Nephron progenitor cell (in vitro differentiated cells): ENCODE measurements around the gene TRIM36.

ENCODE experiments used
- DNase-seq: peaks from one replicate; pipeline ENCODE4 v3.0.0; 2021
- H3K27ac Mint-ChIP-seq: 2 replicates; pipeline ENCODE4 v1.8.0; 2021; ENCODE audit warnings: mild to moderate bottlenecking, moderate library complexity, mixed read lengths
- H3K27me3 Mint-ChIP-seq: 2 replicates; pipeline ENCODE4 v1.8.0; 2021; ENCODE audit warnings: mild to moderate bottlenecking, low read depth, mixed read lengths; ENCODE audit not compliant: poor library complexity
- H3K36me3 Mint-ChIP-seq: 2 replicates; pipeline ENCODE4 v1.8.0; 2021; ENCODE audit warnings: low read depth, mixed read lengths
- H3K4me1 Mint-ChIP-seq: 2 replicates; pipeline ENCODE4 v1.8.0; 2021; ENCODE audit warnings: mixed read lengths
- H3K4me3 Mint-ChIP-seq: 2 replicates; pipeline ENCODE4 v1.8.0; 2021; ENCODE audit warnings: mild to moderate bottlenecking, moderate library complexity, mixed read lengths
- H3K9me3 Mint-ChIP-seq: 2 replicates; pipeline ENCODE4 v1.8.0; 2021; ENCODE audit warnings: mild to moderate bottlenecking, moderate library complexity, mixed read lengths
- TF ChIP-seq, protein P1 (sequence below): fragments of 200-600 bp; sonication (generic); IDR thresholded peaks from 2 replicates; pipeline ENCODE4 v1.5.0; 2021; ENCODE audit warnings: antibody characterized with exemption

TRIM36 gene, protein sequence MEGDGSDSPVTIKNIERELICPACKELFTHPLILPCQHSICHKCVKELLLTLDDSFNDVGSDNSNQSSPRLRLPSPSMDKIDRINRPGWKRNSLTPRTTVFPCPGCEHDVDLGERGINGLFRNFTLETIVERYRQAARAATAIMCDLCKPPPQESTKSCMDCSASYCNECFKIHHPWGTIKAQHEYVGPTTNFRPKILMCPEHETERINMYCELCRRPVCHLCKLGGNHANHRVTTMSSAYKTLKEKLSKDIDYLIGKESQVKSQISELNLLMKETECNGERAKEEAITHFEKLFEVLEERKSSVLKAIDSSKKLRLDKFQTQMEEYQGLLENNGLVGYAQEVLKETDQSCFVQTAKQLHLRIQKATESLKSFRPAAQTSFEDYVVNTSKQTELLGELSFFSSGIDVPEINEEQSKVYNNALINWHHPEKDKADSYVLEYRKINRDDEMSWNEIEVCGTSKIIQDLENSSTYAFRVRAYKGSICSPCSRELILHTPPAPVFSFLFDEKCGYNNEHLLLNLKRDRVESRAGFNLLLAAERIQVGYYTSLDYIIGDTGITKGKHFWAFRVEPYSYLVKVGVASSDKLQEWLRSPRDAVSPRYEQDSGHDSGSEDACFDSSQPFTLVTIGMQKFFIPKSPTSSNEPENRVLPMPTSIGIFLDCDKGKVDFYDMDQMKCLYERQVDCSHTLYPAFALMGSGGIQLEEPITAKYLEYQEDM

DNA sequence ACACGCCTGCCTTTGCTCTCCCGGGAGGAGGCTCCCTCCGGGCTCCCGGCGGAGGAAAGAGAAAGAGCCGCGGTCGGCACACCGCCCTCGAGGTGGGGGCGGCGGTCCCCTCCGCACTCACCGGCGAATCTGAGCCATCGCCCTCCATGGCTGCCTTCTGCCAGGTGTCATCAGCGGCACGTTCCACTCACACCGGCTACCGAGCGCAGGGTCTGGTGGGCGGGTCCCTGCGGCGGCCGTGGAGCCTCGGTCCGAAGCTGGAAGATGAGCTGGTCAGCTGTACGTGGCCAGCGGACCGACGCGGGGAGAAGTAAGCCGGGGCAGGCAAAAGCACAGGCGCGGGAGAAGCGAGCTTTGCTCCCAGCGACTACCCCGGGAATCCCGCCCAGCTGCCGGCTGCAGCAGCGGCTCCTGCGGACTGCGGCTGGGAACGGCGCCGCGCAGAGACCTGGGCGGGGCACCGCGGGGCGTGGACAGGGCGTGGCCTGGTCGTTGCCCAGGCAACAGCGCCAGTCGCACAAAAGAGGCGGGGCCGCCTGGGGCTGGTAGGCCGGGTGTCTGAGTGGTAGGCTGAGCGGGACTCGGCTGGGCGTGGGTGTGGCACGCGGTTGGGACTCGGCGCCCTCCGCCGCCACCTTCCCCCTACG is at the start of gene TRIM36:
TRIM36 (minus strand) TSS at position 422 of the 647 bp plus-strand sequence; CDS start at position 148, 274 bp downstream.
- Mint-ChIP-seq H3K9me3 (peaks cover 40% of the 10 kb centered on the region), H3K4me3 (peak within 1 kb of the TSS; percentile 87), H3K36me3 (peaks cover 39% of the 10 kb centered on the region), H3K27me3 (peaks cover 54% of the 10 kb centered on the region), H3K27ac (no peak within 1 kb of the TSS), H3K4me1 (peaks cover 13% of the 10 kb centered on the region)
- DNase-seq: peak; percentile 98
- TF ChIP-seq, protein P1, sequence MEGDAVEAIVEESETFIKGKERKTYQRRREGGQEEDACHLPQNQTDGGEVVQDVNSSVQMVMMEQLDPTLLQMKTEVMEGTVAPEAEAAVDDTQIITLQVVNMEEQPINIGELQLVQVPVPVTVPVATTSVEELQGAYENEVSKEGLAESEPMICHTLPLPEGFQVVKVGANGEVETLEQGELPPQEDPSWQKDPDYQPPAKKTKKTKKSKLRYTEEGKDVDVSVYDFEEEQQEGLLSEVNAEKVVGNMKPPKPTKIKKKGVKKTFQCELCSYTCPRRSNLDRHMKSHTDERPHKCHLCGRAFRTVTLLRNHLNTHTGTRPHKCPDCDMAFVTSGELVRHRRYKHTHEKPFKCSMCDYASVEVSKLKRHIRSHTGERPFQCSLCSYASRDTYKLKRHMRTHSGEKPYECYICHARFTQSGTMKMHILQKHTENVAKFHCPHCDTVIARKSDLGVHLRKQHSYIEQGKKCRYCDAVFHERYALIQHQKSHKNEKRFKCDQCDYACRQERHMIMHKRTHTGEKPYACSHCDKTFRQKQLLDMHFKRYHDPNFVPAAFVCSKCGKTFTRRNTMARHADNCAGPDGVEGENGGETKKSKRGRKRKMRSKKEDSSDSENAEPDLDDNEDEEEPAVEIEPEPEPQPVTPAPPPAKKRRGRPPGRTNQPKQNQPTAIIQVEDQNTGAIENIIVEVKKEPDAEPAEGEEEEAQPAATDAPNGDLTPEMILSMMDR: no peak

DNA sequence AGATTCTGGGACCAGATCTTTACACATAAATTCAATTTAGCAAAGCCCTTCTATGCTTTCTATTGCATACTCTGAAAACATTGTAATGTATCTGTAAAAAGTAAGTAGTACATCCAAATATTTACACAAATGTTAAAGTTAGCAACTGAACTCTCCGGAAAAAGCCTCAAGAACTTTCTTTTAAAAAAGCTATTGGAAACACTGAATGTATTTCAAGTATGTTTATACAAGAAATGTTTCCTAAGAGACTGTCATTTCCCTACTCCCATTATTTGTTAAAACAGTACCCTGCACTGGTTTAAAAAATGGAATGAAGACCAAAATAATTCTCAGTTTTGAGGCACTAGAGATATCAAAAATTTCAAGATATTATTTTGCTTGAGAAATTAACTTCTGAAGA is 44.8 kb upstream of the TRIM36 start:
- no peak for DNase-seq
- no peaks in the 10 kb centered on the region for H3K27me3 Mint-ChIP-seq
- peaks cover 51% of the 10 kb centered on the region for H3K36me3 Mint-ChIP-seq
- peaks cover 5% of the 10 kb centered on the region for H3K4me1 Mint-ChIP-seq
- peaks cover 3% of the 10 kb centered on the region for H3K9me3 Mint-ChIP-seq
- TF ChIP-seq, protein P1: no peak
- no peak overlapping the region for H3K27ac Mint-ChIP-seq
- H3K4me3 Mint-ChIP-seq: no peak overlapping the region

DNA sequence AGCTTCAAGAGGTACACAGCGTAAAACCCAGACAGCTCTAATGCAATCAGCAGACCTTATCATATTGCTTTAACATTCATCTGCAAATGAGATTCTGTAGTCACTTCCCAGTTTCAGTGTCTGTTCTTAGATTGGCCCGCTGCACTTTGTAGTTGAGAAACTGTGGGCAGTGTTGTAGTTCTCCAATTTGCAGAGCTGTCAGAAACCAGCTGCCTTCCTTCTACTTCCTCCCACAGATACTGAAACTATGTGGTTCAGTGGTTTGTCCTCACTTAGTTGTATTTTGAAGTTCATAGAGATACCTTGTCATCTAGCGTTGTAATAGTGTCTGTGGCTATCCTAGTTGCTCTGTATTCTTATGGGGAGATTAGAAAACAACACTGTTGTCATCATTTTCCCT is 39.6 kb upstream of the TRIM36 start:
- H3K4me1 Mint-ChIP-seq: no peaks in the 10 kb centered on the region
- no peak for DNase-seq
- no peaks in the 10 kb centered on the region for H3K9me3 Mint-ChIP-seq
- peak overlapping the region; percentile 69 for H3K27ac Mint-ChIP-seq
- H3K27me3 Mint-ChIP-seq: no peaks in the 10 kb centered on the region
- H3K4me3 Mint-ChIP-seq: no peak overlapping the region
- H3K36me3 Mint-ChIP-seq: peaks cover 24% of the 10 kb centered on the region
- TF ChIP-seq, protein P1: no peak

DNA sequence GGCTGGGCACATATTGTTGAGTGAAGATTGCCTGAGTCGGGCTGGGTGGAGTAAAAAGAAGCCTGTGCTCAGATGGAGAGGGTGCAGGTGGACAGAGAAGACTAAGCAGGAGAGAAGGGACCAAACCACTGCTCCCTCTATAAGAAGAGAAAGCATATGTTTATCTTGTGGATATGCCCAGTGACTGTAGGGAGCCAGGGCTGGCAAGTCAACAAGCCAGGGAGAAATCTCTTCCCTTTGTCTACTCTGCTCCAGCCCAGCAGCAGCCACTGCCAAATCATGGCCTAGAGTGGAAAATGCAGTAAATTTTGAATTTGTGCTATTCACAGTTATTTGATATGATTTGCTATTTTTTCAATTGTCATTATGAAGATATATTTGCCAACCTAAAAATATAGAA is 33.2 kb upstream of the TRIM36 start:
- Mint-ChIP-seq H3K27me3 (peaks cover 11% of the 10 kb centered on the region), H3K4me3 (no peak overlapping the region), H3K4me1 (no peaks in the 10 kb centered on the region), H3K27ac (peak overlapping the region; percentile 21), H3K9me3 (no peaks in the 10 kb centered on the region), H3K36me3 (peaks cover 3% of the 10 kb centered on the region)
- TF ChIP-seq, protein P1: no peak
- no peak for DNase-seq

DNA sequence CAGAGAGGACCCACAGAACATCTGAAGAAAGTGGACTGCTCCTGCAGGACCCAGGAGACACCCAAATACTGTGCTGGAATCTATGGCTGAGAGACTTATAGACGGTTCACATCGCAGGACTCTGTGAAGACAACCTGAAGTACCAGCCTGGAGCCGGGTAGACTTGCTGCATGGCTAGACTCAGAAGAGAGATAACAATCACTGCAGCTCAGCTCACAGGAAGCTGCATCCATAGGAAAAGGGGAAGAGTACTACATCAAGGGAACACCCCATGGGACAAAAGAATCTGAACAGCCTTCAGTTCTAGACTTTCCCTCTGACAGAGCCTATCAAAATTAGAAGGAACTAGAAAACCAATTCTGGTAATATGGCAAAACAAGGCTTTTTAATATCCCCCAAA is 26.5 kb upstream of the TRIM36 start:
- no peak overlapping the region for H3K27ac Mint-ChIP-seq
- H3K27me3 Mint-ChIP-seq: peaks cover 9% of the 10 kb centered on the region
- H3K4me3 Mint-ChIP-seq: no peak overlapping the region
- TF ChIP-seq, protein P1: no peak
- H3K9me3 Mint-ChIP-seq: no peaks in the 10 kb centered on the region
- no peaks in the 10 kb centered on the region for H3K4me1 Mint-ChIP-seq
- peaks cover 3% of the 10 kb centered on the region for H3K36me3 Mint-ChIP-seq
- no peak for DNase-seq
